PC-9 (cell line): Measurements from ENCODE around the gene HSPB7. TPM values are rescaled to one million over a fixed set of nuclear protein-coding genes. Genes with fewer than 3 reads are reported as not detected.

ENCODE experiments used
- BruUV-seq: library from RNA; stranded (reverse); fragments of 400-500 nt; replicated peaks from 2 replicates; lab custom pipeline; 2021; lab: Mats Ljungman, UMichigan
- CTCF ChIA-PET: fragments of 300-600 bp; sonication (Branson Sonifier 250); formaldehyde crosslinking; loops from one replicate; lab custom pipeline; 2022; ENCODE audit warnings: antibody characterized with exemption; lab: Charles Lee
- POLR2A ChIA-PET: fragments of 300-600 bp; sonication (Branson Sonifier 250); formaldehyde crosslinking; loops from one replicate; lab custom pipeline; 2022; ENCODE audit warnings: antibody characterized with exemption; ENCODE audit not compliant: unreplicated experiment; lab: Charles Lee
- DNase-seq, 2 experiments: peaks; one replicate each; pipeline versions ENCODE4 v3.0.0 to v3.0.0-alpha.2; 2015 to 2022; ENCODE audit warnings: mixed read lengths in 1 of 2
- H2AFZ ChIP-seq: fragments of 200-600 bp; sonication (generic); 2 replicates; pipeline ENCODE4 v1.8.1; 2017; ENCODE audit warnings: antibody characterized with exemption
- H3F3A ChIP-seq: fragments of 200-600 bp; sonication (generic); 2 replicates; pipeline ENCODE4 v1.8.1; 2017; ENCODE audit warnings: antibody characterized with exemption, mild to moderate bottlenecking, low read depth; ENCODE audit not compliant: insufficient read depth
- H3K27ac ChIP-seq: fragments of 200-600 bp; sonication (generic); 2 replicates; pipeline ENCODE4 v1.6.1; 2016; ENCODE audit warnings: mixed run types
- H3K27me3 ChIP-seq: fragments of 200-600 bp; sonication (generic); 2 replicates; pipeline ENCODE4 v1.6.1; 2016; ENCODE audit warnings: low read depth, mixed run types; ENCODE audit not compliant: insufficient read depth
- H3K36me3 ChIP-seq: fragments of 200-600 bp; sonication (generic); 2 replicates; pipeline ENCODE4 v1.6.1; 2016; ENCODE audit warnings: low read depth, mixed run types
- H3K4me1 ChIP-seq: fragments of 200-600 bp; sonication (generic); replicated peaks from 2 replicates; pipeline ENCODE4 v1.6.1; 2016; ENCODE audit warnings: mixed run types; ENCODE audit not compliant: insufficient read depth
- H3K4me2 ChIP-seq: fragments of 200-600 bp; sonication (generic); 2 replicates; pipeline ENCODE4 v1.6.1; 2017; ENCODE audit warnings: mixed run types
- H3K4me3 ChIP-seq: fragments of 200-600 bp; sonication (generic); 2 replicates; pipeline ENCODE4 v1.6.1; 2016; ENCODE audit warnings: mixed run types
- H3K79me2 ChIP-seq: fragments of 200-600 bp; sonication (generic); 2 replicates; pipeline ENCODE4 v1.6.1; 2017; ENCODE audit warnings: low read depth, mixed run types
- H3K9me2 ChIP-seq: fragments of 200-600 bp; sonication (generic); 2 replicates; pipeline ENCODE4 v1.8.1; 2017; ENCODE audit warnings: mild to moderate bottlenecking; ENCODE audit not compliant: insufficient read depth
- H3K9me3 ChIP-seq: fragments of 200-600 bp; sonication (generic); 2 replicates; pipeline ENCODE4 v1.8.1; 2016; ENCODE audit warnings: low read depth; ENCODE audit not compliant: insufficient read depth
- H4K20me1 ChIP-seq: fragments of 200-600 bp; sonication (generic); 2 replicates; pipeline ENCODE4 v1.8.1; 2017; ENCODE audit not compliant: insufficient read depth
- EZH2 ChIP-seq: fragments of 200-600 bp; sonication (generic); IDR thresholded peaks from 2 replicates; pipeline ENCODE4 v1.8.0; 2017; ENCODE audit warnings: antibody characterized with exemption, low read depth
- intact Hi-C: fragments of 100-400 bp; cut with micrococcal nuclease; formaldehyde crosslinking; loops from one replicate; pipeline ENCODE4 v1.10.0; 2022; ENCODE audit not compliant: unreplicated experiment
- total RNA-seq: library from RNA; stranded (reverse); gene quantifications from 2 replicates; pipeline ENCODE4 v1.2.3, GENCODE V29; 2021
- TF ChIP-seq, protein P1 (sequence below): fragments of 200-600 bp; sonication (generic); conservative IDR thresholded peaks from 2 replicates; pipeline ENCODE4 v1.6.1; 2017; ENCODE audit warnings: mixed run types, antibody characterized with exemption, mild to moderate bottlenecking, moderate library complexity

HSPB7 gene
- total RNA-seq, 1 experiment from 2014 or later: not detected

DNA sequence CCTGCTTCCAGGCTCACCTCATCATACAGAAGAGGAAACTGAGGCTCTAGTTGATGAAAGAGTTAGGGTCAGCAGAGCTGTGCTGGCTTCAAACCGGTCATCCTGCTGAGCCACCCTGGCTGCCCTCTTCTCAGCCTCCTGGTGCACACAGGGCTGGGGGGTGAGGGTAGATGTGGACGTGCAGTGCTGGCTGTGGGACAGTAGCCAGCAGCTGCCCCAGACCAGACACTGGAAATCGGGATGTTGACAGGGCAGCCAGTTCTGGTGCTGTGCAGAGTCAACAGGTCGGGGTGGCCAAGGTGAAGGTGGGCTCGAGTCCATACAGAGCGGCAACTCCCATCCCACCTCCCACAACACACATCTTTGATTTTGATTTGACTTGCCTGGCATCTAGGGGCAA is 2.5 kb upstream of the HSPB7 start:
- no peak overlapping the region for H3K27ac ChIP-seq
- H3K9me3 ChIP-seq: no peaks in the 10 kb centered on the region
- no peak for DNase-seq
- no peaks in the 10 kb centered on the region for H3K9me2 ChIP-seq
- H3K27me3 ChIP-seq: no peaks in the 10 kb centered on the region
- H3K79me2 ChIP-seq: no peaks in the 10 kb centered on the region
- no peak overlapping the region for H3K4me3 ChIP-seq
- H3K4me2 ChIP-seq: no peak overlapping the region
- 0 out of 2 replicates have a peak, but pooled peaks cover under 1% of the 10 kb centered on the region for H3F3A ChIP-seq
- TF ChIP-seq, protein P1, sequence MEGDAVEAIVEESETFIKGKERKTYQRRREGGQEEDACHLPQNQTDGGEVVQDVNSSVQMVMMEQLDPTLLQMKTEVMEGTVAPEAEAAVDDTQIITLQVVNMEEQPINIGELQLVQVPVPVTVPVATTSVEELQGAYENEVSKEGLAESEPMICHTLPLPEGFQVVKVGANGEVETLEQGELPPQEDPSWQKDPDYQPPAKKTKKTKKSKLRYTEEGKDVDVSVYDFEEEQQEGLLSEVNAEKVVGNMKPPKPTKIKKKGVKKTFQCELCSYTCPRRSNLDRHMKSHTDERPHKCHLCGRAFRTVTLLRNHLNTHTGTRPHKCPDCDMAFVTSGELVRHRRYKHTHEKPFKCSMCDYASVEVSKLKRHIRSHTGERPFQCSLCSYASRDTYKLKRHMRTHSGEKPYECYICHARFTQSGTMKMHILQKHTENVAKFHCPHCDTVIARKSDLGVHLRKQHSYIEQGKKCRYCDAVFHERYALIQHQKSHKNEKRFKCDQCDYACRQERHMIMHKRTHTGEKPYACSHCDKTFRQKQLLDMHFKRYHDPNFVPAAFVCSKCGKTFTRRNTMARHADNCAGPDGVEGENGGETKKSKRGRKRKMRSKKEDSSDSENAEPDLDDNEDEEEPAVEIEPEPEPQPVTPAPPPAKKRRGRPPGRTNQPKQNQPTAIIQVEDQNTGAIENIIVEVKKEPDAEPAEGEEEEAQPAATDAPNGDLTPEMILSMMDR: no peak
- TF ChIP-seq EZH2: no peak
- no peaks in the 10 kb centered on the region for H3K36me3 ChIP-seq
- CTCF ChIA-PET: no interaction called here
- no TSS peak for BruUV-seq
- intact Hi-C loops: no loop called here
- no peak overlapping the region for H2AFZ ChIP-seq
- no peaks in the 10 kb centered on the region for H4K20me1 ChIP-seq
- POLR2A ChIA-PET: no interaction called here
- H3K4me1 ChIP-seq: no peaks in the 10 kb centered on the region

DNA sequence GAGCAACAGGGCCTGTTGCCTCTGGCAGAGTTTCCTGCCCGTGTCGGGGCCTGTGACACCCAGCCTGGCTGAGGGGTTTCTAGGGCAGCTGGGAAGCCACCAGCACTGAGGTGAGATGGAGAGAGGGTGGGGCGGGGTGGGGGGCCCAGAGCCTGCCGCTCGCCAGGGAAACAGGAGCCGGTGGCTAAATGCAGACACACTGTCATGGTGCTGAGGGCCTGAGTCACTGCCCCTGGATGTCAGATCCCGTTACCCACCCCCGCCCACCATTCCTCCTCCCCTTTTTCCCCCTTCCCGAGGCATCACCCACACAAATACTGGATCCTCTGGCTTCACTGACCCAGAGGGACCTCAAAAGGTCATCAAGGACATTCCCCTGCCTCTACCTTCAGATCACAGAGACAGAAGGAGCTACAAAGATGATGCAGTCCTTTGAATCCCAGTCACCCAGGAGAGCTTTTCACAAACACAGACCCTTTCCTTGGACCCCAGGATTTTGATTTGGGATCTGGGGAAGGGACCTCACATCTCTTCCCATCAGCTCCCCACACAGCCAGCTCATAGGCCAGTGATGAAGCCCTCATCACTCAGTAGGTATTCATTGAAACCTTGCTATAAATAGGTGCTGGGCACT is 1.9 kb upstream of the HSPB7 start:
- intact Hi-C loops: no loop called here
- H3K4me2 ChIP-seq: no peak overlapping the region
- no peaks in the 10 kb centered on the region for H3K4me1 ChIP-seq
- H3K27me3 ChIP-seq: no peaks in the 10 kb centered on the region
- POLR2A ChIA-PET: no interaction called here
- TF ChIP-seq, protein P1: no peak
- no peak for TF ChIP-seq EZH2
- no peak overlapping the region for H3K4me3 ChIP-seq
- no peaks in the 10 kb centered on the region for H4K20me1 ChIP-seq
- CTCF ChIA-PET: no interaction called here
- BruUV-seq: no TSS peak
- DNase-seq: no peak
- H3K9me2 ChIP-seq: no peaks in the 10 kb centered on the region
- H3F3A ChIP-seq: no peaks in the 10 kb centered on the region
- H3K36me3 ChIP-seq: no peaks in the 10 kb centered on the region
- H2AFZ ChIP-seq: no peak overlapping the region
- H3K9me3 ChIP-seq: no peaks in the 10 kb centered on the region
- no peak overlapping the region for H3K27ac ChIP-seq
- no peaks in the 10 kb centered on the region for H3K79me2 ChIP-seq

DNA sequence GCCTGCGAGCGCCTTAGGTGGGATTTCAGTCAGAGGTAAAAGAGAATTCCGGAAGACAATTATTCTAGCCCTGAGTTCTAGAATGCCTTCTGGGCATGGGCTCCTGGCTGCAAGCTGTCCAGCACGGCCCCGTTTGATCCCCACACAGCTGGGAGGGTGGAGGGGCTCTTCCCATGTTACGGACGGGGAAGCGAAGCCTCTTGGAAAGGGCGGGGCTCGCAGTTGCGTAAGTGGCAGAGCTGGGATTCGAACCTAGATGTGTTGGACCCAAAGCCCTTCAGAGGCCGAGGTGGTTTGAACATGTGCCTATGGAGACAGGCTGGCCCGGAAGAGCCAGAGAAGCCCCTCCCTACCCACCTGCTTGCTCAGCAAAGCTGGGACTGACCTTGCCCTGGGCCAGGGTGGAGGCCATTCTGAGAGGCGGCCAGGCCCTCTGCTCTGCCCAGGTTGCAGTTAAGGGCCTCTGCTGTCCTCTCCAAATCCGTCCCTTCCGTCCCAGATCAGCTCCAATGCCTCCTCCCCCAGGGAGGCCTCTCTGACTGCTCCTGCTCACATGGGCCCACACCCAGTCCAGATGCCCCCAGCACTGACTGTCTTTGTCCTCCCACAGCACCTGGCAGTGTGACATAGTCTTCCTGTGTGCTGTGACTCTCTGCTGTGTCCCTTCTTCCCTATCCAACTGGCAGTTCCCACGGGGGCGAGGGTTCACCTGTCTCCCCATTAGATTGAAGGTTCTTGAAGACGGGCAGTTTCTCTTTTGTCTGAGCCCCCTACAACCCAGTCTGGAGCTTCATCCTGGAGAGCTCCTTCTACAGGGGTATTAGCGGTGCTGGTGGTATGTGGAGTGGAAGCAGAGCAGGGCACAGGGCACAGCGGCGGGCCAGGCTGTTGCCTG is 1.2 kb upstream of the HSPB7 start:
- no peak overlapping the region for H2AFZ ChIP-seq
- H3K79me2 ChIP-seq: no peaks in the 10 kb centered on the region
- intact Hi-C loops: no loop called here
- H3K4me2 ChIP-seq: no peak overlapping the region
- no peaks in the 10 kb centered on the region for H3K27me3 ChIP-seq
- no peaks in the 10 kb centered on the region for H3K9me2 ChIP-seq
- H3F3A ChIP-seq: peaks cover 3% of the 10 kb centered on the region; the same call in 1 of the 2 replicates
- H4K20me1 ChIP-seq: no peaks in the 10 kb centered on the region
- DNase-seq: no peak
- no peak overlapping the region for H3K27ac ChIP-seq
- no peaks in the 10 kb centered on the region for H3K36me3 ChIP-seq
- POLR2A ChIA-PET: no interaction called here
- TF ChIP-seq EZH2: no peak
- TF ChIP-seq, protein P1: no peak
- H3K9me3 ChIP-seq: no peaks in the 10 kb centered on the region
- H3K4me1 ChIP-seq: no peaks in the 10 kb centered on the region
- H3K4me3 ChIP-seq: no peak overlapping the region
- BruUV-seq: no TSS peak
- CTCF ChIA-PET: interaction anchor here (0.5 to 0.6 kb wide), 3 partner anchors 22 to 170 kb away, joined by 3 to 12 read pairs (median 4); no protein-coding TSS in a partner anchor
